ENCODE results near the gene WDR7.

WDR7 gene

GRCh38 chr18:56899660-56900059 lies 248.5 kb downstream of the WDR7 start:
- no peak for DNase-seq

GRCh38 chr18:56900195-56901094 lies 249.3 kb downstream of the WDR7 start:
- no peak for DNase-seq

DNA sequence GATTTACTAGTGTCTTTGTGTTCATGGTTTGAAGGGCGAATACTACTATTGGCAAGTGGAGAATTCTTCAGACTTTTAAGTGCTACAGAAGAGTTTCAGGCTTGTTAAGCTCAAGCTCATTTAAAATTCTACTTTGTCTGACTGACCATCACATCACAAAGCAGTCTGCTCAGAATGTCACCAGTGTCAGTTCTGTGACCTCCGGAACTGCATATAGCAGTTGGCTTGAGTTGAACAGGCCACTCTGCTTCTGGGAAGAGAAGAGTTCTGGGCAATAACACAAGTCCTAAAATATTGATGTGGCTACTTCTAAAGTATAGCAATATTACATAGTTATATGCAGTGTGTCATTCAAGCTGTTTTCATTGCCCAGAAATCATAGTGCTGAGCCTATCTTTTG lies 250.8 kb downstream of the WDR7 start:
- no peak for DNase-seq

GRCh38 chr18:56902653-56903052 lies 251.5 kb downstream of the WDR7 start:
- no peak for DNase-seq

DNA sequence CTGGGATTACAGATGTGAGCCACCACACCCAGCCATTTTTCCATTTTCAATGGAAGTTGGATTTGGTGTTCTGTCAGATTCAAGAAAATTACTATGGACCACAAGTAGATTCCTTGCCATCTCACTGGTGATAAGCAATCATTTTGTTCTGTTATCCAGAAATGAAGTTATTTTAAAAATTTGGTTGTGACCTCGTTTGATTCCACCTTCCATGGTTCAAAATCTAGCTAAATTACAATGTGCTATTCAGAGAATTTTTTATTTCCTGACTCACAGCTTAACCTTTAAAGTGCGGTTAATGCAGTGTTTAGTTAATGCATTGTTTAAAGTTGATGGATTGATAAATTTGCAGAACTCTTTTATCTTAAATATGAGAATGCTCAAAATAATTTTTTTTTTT lies 252.5 kb downstream of the WDR7 start:
- DNase-seq = no peak

GRCh38 chr18:56907771-56908170 lies 256.6 kb downstream of the WDR7 start:
- DNase-seq = no peak

GRCh38 chr18:56910237-56910636 lies 259.1 kb downstream of the WDR7 start:
- DNase-seq = no peak

- no peak for DNase-seq
Measured at GRCh38 chr18:56910967-56911366, 259.8 kb downstream of the WDR7 start.

GRCh38 chr18:56913941-56914340 lies 262.8 kb downstream of the WDR7 start:
- peak; percentile 18 for DNase-seq

DNA sequence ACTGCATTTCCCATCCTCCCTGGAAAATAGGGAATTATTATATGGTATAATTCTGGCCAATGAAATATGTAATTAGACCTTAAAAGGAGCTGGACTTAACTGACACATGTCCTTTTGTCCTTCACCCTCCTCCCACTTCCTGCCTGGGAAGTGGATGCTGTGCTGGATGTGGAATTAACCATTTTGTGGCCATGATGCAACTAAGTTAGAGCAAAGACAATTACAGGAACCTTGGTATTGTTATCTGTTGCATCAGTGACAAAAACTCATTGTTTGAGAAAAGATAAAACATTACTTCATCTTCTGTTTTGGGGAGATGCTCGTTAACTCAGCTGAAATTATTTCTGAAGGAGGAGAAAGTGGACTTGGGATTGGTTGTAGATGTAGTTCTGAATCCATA lies 268.0 kb downstream of the WDR7 start:
- DNase-seq = no peak

- no peak for DNase-seq
Measured at GRCh38 chr18:56921896-56922480, 270.8 kb downstream of the WDR7 start.

- no peak for DNase-seq
Measured at GRCh38 chr18:56926734-56927133, 275.6 kb downstream of the WDR7 start.

DNA sequence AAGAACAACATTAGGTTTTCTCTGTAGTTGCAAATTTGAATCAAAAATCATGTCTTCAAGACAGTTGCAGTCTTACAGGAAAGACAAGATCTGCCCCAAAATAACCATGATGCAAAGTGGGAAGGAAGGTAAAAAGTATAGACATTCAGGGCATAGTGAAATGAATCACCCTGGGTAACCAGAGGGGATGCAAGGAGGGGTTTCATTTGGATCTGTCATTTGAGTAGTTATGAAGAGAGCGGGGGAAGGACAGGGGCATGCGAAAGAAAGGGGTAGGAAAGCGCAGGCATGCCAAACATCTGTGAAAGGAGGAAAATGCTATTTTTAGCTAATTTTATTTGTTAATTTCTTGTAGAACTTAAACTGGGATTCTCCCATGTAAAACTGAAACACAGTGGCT lies 276.6 kb downstream of the WDR7 start:
- no peak for DNase-seq

GRCh38 chr18:56929886-56930285 lies 278.7 kb downstream of the WDR7 start:
- no peak for DNase-seq

DNA sequence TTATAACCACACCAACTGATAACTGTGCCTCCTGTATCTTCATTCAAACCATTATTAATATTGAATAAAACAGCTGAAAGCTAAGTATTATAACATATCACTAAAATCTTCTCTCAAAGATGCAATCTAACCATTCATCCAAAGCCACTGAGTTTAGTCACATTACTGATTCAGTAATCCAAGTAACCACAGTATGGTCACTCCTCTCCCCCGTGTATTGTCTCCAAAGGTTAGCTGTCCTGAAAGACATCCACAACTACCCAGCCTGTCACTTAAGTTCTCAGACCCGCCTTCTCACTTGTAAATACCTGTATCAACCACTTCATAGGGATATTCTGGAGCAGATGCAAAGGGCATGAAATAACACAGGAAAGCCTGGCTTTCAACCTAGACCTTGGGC lies 282.3 kb downstream of the WDR7 start:
- DNase-seq = no peak

- no peak for DNase-seq
Measured at GRCh38 chr18:56934131-56934530, 283.0 kb downstream of the WDR7 start.

GRCh38 chr18:56934906-56935305 lies 283.7 kb downstream of the WDR7 start:
- no peak for DNase-seq

DNA sequence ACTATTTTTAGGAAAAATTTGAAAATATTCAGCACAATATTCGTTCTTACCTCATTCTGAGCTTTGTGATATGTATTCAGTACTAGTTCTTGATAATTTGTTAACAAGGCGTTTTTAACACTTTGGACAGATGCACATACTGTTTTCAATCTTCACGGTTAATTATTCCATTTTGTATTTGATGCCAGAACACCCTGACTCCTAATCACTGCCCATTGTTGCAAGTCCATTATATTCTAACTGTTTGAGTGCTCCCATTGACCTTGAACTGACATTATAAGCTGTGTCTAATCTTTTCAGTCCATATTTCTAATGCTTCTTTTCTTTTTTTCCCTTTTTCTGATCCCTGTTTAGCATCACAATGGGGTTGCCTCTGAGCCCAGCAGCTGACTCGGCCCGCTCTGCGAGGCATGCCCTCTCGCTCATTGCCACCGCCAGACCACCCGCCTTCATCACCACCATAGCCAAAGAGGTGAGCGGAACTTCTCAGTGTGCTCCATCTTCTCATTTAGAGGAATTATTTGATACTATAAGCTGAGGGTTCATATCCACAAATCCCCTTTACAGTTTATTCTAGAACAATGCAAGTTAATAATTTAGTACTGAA lies 284.4 kb downstream of the WDR7 start:
- no peak for DNase-seq

- no peak for DNase-seq
Measured at GRCh38 chr18:56936457-56936856, 285.3 kb downstream of the WDR7 start.

DNA sequence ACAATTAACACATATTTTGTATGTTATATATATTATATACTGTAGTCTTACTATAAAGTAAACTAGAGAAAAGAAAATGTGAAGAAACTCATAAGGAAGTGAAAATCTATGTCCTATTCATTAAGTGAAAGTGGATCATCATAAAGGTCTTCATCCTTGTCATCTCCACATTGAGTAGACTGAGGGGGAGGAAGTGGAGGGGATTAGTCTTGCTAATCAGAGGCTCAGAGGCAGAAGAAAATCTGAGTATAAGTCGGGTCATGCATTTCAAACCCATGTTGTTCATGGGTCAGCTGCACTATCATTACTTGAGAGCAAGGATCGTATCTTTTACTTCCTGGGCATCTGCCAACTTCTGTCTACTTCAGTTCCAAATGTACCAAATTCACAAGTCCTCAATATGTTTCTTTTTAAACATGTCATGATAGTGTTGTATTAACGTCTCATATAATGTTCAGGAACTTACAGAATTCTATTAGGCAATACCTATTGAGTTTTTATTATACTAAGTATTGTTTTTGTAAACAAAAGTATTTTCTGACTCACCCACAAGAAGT lies 286.8 kb downstream of the WDR7 start:
- no peak for DNase-seq

DNA sequence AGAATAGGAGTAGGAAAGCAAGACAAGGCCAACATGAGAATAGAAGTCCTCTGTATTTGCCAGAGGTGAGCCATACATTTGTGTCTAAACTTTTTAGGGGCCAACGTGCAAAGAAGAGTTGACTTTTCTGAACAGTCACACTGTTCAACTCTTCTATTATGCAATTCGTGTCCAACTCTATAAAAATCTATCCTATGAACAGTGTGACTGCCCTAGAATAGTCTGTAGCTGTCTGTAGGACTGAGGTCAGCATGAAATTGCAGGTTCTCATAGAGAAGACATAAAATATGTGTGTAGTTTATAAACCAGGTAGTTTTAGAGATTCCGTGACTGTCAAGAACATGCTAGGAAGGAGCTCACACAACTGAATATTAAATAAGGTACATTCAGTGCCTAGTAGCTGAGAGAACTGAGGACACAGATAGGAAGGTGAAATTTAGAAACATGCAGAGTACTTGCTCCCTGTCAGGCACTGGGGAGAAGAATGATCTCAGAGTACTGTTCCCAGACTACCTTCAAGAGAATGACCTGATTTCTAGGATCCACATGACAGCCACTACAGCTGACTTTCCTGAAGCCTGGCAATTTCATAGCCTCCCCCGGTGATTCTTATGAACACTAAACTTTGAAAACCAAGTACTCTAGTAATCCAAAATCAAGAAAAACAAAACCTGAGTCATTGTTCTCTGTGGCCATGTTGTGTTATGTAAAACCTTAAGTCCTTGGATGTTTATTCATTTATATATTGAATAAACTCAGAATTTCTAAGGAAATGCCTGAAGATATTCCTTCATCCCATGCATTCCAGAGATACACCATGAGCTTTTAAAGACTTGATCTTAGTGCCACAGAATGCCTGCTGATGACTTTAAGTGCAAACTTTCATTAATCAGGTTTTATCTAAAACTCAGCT lies 294.3 kb downstream of the WDR7 start:
- DNase-seq = no peak

DNA sequence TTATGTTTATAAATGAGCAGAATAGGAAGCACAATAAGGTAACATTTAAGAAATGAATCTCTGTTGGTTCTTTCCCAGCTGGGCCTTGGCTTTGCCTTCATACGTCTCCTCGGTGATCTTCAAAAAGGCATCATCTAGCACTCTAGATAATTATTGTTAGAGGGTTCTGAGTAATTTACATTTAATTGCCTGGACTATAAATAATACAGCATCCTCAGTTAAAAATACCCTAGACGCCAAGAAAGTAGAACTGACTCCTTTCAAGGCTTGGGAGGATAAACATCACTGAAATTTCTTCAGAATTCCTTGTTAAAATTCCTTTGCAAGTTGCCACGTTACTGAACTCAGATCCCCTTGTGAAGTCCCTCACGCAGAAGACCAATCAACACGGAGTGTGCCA lies 296.1 kb downstream of the WDR7 start:
- DNase-seq = no peak

GRCh38 chr18:56952026-56952425 lies 300.9 kb downstream of the WDR7 start:
- no peak for DNase-seq

All from NCI-H2227 treated with DMSO at 0.1 percent for 48 hours (cell line).